Panc1 (cell line): ENCODE data around the gene FKBP5. TPM values are rescaled to one million over a fixed set of nuclear protein-coding genes. Genes with fewer than 3 reads are reported as not detected.

ENCODE experiments used
- ATAC-seq: fragments of 200-7000 bp; cut with Tn5 transposase; 2 replicates; pipeline ENCODE4 v1.9.1; 2020; ENCODE audit warnings: mild to moderate bottlenecking, moderate library complexity
- BruUV-seq: library from RNA; stranded (reverse); fragments of 400-500 nt; replicated peaks from 2 replicates; lab custom pipeline; 2021; lab: Mats Ljungman, UMichigan
- CTCF ChIA-PET: fragments of 300-600 bp; sonication (Branson Sonifier 250); formaldehyde crosslinking; loops from one replicate; lab custom pipeline; 2022; ENCODE audit warnings: antibody characterized with exemption; lab: Charles Lee
- POLR2A ChIA-PET: fragments of 300-600 bp; sonication (Branson Sonifier 250); formaldehyde crosslinking; loops from one replicate; lab custom pipeline; 2022; ENCODE audit warnings: antibody characterized with exemption; lab: Charles Lee
- DNase-seq: peaks from one replicate; pipeline ENCODE4 v3.0.0-alpha.2; 2010; ENCODE audit warnings: low read depth, low spot score
- H3K27ac ChIP-seq: 2 replicates; pipeline ENCODE4 v1.5.1; 2011; ENCODE audit warnings: mild to moderate bottlenecking, low read length, inconsistent platforms
- H3K27me3 ChIP-seq: fragments of 200-500 bp; sonication (Bioruptor generic); 2 replicates; pipeline ENCODE4 v1.6.0; 2014; ENCODE audit warnings: low read length, inconsistent platforms; ENCODE audit not compliant: control insufficient read depth, insufficient read depth
- H3K36me3 ChIP-seq: fragments of 200-500 bp; sonication (Bioruptor generic); 2 replicates; pipeline ENCODE4 v1.5.1; 2014; ENCODE audit warnings: inconsistent platforms, mild to moderate bottlenecking, low read length, moderate library complexity; ENCODE audit not compliant: control insufficient read depth, insufficient read depth
- H3K4me1 ChIP-seq: 2 replicates; pipeline ENCODE4 v1.5.1; 2011; ENCODE audit warnings: inconsistent platforms, mild to moderate bottlenecking, low read length, moderate library complexity; ENCODE audit not compliant: control insufficient read depth, insufficient read depth
- H3K4me3 ChIP-seq, 2 experiments: 2 replicates each; pipeline ENCODE4 v1.5.1; 2011 to 2012; ENCODE audit warnings: low read depth in 2 of 2, low read length in 2 of 2, mild to moderate bottlenecking in 2 of 2, inconsistent platforms in 1 of 2, moderate library complexity in 1 of 2
- H3K9me3 ChIP-seq: fragments of 200-500 bp; sonication (Bioruptor generic); 2 replicates; pipeline ENCODE4 v1.5.1; 2014; ENCODE audit warnings: low read depth, mild to moderate bottlenecking, inconsistent platforms, low read length, moderate library complexity; ENCODE audit not compliant: control insufficient read depth, insufficient read depth
- CTCF ChIP-seq: fragments of 450-650 bp; IDR thresholded peaks from 2 replicates; pipeline ENCODE4 v1.5.1; 2017; ENCODE audit warnings: mild to moderate bottlenecking
- POLR2AphosphoS5 ChIP-seq: IDR thresholded peaks from 2 replicates; pipeline ENCODE4 v1.6.1; 2012; ENCODE audit warnings: mild to moderate bottlenecking, low read depth, low read length, moderate library complexity
- REST ChIP-seq, 2 experiments: IDR thresholded peaks; 2 replicates each; pipeline ENCODE4 v1.6.1; 2011 to 2012; ENCODE audit warnings: low read depth in 2 of 2, control low read depth in 1 of 2, low read length in 1 of 2, mild to moderate bottlenecking in 1 of 2, moderate library complexity in 1 of 2; ENCODE audit not compliant: insufficient read depth in 1 of 2
- SIN3A ChIP-seq: IDR thresholded peaks from 2 replicates; pipeline ENCODE4 v1.6.1; 2012; ENCODE audit warnings: low read depth, mild to moderate bottlenecking, low read length, moderate library complexity, borderline replicate concordance; ENCODE audit not compliant: insufficient read depth
- TCF7L2 ChIP-seq: IDR thresholded peaks from 2 replicates; pipeline ENCODE4 v1.6.1; 2011; ENCODE audit warnings: mild to moderate bottlenecking, low read depth, low read length, inconsistent platforms
- in situ Hi-C: cut with HindIII; loops from 2 replicates; pipeline ENCODE4 v1.10.0; 2016; ENCODE audit warnings: low sequenced_read_pairs, low pct_unique_long_range_greater_than_20kb
- intact Hi-C: fragments of 100-400 bp; cut with micrococcal nuclease; formaldehyde crosslinking; loops from one replicate; pipeline ENCODE4 v1.10.0; 2022; ENCODE audit not compliant: unreplicated experiment
- total RNA-seq: library from RNA; stranded (reverse); gene quantifications from one replicate; pipeline ENCODE4 v1.2.1, GENCODE V29; 2021; ENCODE audit not compliant: unreplicated experiment

The FKBP5 gene
- total RNA-seq, 1 experiment from 2014 or later, result 25.2 TPM

GRCh38 chr6:35647400-35647799 is 41.3 kb downstream of the FKBP5 start:
- Histone ChIP-seq H3K36me3 (no peaks in the 10 kb centered on the region), H3K27me3 (no peaks in the 10 kb centered on the region), H3K27ac (no peak overlapping the region), H3K9me3 (no peaks in the 10 kb centered on the region), H3K4me3 (no peak overlapping the region), H3K4me1 (no peaks in the 10 kb centered on the region)
- ATAC-seq, result no peak
- DNase-seq, result no peak
- POLR2A ChIA-PET, result interaction anchor here (1.0 kb wide), 1 partner anchor 19 kb away, joined by 3 read pairs; no protein-coding TSS in a partner anchor
- BruUV-seq, result no TSS peak
- TF ChIP-seq REST (IDR thresholded peaks at IDR 0.05; ENCODE audit: insufficient read depth in 1 of 2, low read depth in 2 of 2, low read length in 1 of 2) (no peak), CTCF (no peak), SIN3A (no peak), POLR2AphosphoS5 (no peak), TCF7L2 (no peak)
- CTCF ChIA-PET, result no interaction called here
- intact Hi-C loops (no loop called here), in situ Hi-C loops (no loop called here)

GRCh38 chr6:35643162-35643535 is 45.6 kb downstream of the FKBP5 start:
- ChIA-PET POLR2A (interaction anchor here (0.6 kb wide), 1 partner anchor 280 kb away, joined by 4 read pairs; no protein-coding TSS in a partner anchor), CTCF (interaction anchor here (0.6 kb wide), 1 partner anchor 94 kb away, joined by 4 read pairs; the partner anchor contains the start of gene ARMC12)
- Histone ChIP-seq H3K9me3 (no peaks in the 10 kb centered on the region), H3K27me3 (no peaks in the 10 kb centered on the region), H3K4me1 (no peaks in the 10 kb centered on the region), H3K27ac (no peak overlapping the region), H3K36me3 (no peaks in the 10 kb centered on the region), H3K4me3 (no peak overlapping the region)
- ATAC-seq (no peak), DNase-seq (no peak)
- in situ Hi-C loops, result no loop called here
- intact Hi-C loops, result no loop called here
- no TSS peak for BruUV-seq
- TF ChIP-seq SIN3A (no peak), CTCF (no peak), REST (IDR thresholded peaks at IDR 0.05; ENCODE audit: insufficient read depth in 1 of 2, low read depth in 2 of 2, low read length in 1 of 2) (no peak), POLR2AphosphoS5 (no peak), TCF7L2 (no peak)
